GM18861 (cell line): ENCODE data around the gene ZNF592.

ENCODE experiments used
- ATAC-seq: cut with Tn5 transposase; IDR thresholded peaks from one replicate; pipeline ENCODE4 v1.9.1; 2021; ENCODE audit not compliant: unreplicated experiment

The ZNF592 gene

GRCh38 chr15:84748274-84749110 lies at the start of gene ZNF592:
Gene ZNF592, plus strand, starts transcription at chr15:84748592. Its CDS starts 34,084 bp downstream, at chr15:84782676.
- ATAC-seq = peak; percentile 26

- ATAC-seq = no peak
Measured at GRCh38 chr15:84699538-84700191, 48.7 kb upstream of the ZNF592 start.

- ATAC-seq = no peak
Measured at GRCh38 chr15:84702961-84703482, 45.4 kb upstream of the ZNF592 start.

- no peak for ATAC-seq
Measured at GRCh38 chr15:84703808-84704207, 44.6 kb upstream of the ZNF592 start.

GRCh38 chr15:84714372-84714771 lies 34.0 kb upstream of the ZNF592 start:
- no peak for ATAC-seq

GRCh38 chr15:84714821-84715220 lies 33.6 kb upstream of the ZNF592 start:
- no peak for ATAC-seq

- ATAC-seq = no peak
Measured at GRCh38 chr15:84715441-84716035, 32.9 kb upstream of the ZNF592 start.

- peak; percentile 86 for ATAC-seq
Measured at GRCh38 chr15:84716036-84716732, 32.2 kb upstream of the ZNF592 start, which contains the start of gene SEC11A. Gene SEC11A, minus strand, starts transcription at chr15:84716139. Its CDS starts 64 bp downstream, at chr15:84716075.

- no peak for ATAC-seq
Measured at GRCh38 chr15:84721371-84721770, 27.0 kb upstream of the ZNF592 start.

GRCh38 chr15:84722628-84723027 lies 25.8 kb upstream of the ZNF592 start:
- no peak for ATAC-seq

- peak; percentile 71 for ATAC-seq
Measured at GRCh38 chr15:84725001-84725491, 23.3 kb upstream of the ZNF592 start.

GRCh38 chr15:84727429-84727828 lies 21.0 kb upstream of the ZNF592 start:
- no peak for ATAC-seq

- no peak for ATAC-seq
Measured at GRCh38 chr15:84731774-84732173, 16.6 kb upstream of the ZNF592 start.

- ATAC-seq = peak; percentile 57
Measured at GRCh38 chr15:84734794-84735479, 13.5 kb upstream of the ZNF592 start.

GRCh38 chr15:84735480-84736061 lies 12.8 kb upstream of the ZNF592 start:
- ATAC-seq = peak; percentile 31

GRCh38 chr15:84736375-84736774 lies 12.0 kb upstream of the ZNF592 start:
- peak; percentile 44 for ATAC-seq

- no peak for ATAC-seq
Measured at GRCh38 chr15:84737005-84737404, 11.4 kb upstream of the ZNF592 start.

- no peak for ATAC-seq
Measured at GRCh38 chr15:84740691-84741090, 7.7 kb upstream of the ZNF592 start.

GRCh38 chr15:84741121-84741520 lies 7.3 kb upstream of the ZNF592 start:
- no peak for ATAC-seq
